DMS114 treated with DMSO at 0.1 percent for 48 hours (cell line): Measurements from ENCODE around the gene NHERF1.

Experiments
- DNase-seq: peaks from one replicate; lab custom pipeline; 2025; ENCODE audit not compliant: unreplicated experiment; lab: John Stamatoyannopoulos, UW

NHERF1 gene

DNA sequence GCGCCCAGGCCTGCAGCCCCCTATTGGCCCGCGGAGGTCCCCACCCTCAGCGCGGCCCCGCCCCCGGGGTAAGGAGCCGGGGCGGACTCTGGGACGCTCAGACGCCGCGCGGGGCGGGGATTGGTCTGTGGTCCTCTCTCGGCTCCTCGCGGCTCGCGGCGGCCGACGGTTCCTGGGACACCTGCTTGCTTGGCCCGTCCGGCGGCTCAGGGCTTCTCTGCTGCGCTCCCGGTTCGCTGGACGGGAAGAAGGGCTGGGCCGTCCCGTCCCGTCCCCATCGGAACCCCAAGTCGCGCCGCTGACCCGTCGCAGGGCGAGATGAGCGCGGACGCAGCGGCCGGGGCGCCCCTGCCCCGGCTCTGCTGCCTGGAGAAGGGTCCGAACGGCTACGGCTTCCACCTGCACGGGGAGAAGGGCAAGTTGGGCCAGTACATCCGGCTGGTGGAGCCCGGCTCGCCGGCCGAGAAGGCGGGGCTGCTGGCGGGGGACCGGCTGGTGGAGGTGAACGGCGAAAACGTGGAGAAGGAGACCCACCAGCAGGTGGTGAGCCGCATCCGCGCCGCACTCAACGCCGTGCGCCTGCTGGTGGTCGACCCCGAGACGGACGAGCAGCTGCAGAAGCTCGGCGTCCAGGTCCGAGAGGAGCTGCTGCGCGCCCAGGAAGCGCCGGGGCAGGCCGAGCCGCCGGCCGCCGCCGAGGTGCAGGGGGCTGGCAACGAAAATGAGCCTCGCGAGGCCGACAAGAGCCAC is at the start of gene NHERF1:
Gene NHERF1, plus strand, starts transcription at position 100 of the 750 bp plus-strand sequence. Its CDS starts 219 bp downstream, at position 319.
- DNase-seq, result peak; percentile 80

GRCh38 chr17:74699236-74699635 is 49.2 kb upstream of the NHERF1 start:
- no peak for DNase-seq

DNA sequence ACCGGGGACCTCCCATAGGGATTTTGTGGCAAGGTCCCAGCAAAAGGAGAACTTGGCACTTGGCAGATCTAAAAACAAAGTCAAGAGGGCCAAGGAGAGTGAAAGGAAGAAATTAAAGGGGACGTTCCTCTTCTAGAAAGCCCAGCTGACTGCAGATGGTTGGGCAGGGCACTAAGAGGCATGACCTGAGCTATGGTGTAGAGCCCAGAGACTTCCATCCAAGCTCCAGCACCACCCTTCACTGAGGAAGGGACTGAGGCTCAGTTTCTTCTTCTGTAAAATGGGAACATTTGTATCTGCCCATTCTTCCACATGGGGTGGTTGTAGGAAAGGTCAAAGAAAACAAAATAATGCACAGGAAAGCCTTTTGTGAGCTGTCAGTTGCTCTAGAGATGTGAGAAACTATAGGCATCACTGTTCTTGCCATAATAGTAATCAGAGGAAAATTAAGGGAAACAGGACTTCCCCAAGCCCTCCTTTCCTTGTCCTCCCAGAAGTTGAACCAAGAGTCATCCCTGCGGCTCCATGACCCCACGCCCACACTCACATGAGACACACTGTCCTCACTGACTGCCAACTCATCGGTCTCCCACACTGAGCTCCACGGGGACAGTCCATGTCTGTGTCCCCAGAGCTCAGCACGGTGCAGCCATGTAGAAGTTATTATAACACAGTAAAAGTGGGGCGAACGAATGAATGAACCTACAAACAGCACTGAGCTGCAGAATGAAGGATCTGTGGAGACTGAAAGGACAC is 46.1 kb upstream of the NHERF1 start:
- no peak for DNase-seq

DNA sequence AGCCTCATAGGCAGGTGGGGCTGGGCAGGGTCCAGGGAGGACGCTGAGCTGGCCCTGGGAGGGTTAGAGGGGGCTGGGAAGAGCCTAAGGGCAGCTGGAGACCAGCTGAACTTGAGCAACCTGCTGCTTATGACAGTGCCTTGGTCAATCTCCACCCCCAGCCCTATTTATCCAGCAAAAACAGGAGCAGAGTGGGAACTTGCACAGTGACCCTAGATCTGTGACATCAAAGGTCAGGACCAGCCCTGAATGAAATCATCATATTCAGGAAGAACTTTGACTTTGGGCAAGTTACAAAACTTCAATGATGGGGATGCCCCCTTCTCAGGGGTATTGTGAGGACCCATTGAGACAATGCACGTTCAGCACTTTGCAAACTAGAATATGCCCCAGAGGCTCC is 45.1 kb upstream of the NHERF1 start:
- no peak for DNase-seq

DNA sequence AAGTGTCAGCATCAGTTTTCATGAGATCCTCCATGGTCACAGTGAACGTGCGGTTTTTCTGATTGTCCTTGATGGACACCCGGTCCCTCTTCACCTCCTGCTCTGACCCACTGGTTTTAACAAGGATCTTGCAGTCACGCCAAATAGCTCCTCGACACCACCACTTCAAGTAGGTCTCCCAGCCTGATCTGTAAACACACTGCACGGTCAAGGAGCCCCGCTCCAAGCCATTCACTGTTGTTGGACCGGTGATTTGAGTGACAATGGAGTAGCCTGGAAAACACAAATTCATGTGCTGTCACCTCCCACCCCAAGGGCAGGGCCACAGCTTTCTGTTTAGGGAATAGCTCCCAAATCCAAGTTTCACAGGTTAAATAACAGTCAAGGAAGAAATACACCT is 43.9 kb upstream of the NHERF1 start:
- no peak for DNase-seq

DNA sequence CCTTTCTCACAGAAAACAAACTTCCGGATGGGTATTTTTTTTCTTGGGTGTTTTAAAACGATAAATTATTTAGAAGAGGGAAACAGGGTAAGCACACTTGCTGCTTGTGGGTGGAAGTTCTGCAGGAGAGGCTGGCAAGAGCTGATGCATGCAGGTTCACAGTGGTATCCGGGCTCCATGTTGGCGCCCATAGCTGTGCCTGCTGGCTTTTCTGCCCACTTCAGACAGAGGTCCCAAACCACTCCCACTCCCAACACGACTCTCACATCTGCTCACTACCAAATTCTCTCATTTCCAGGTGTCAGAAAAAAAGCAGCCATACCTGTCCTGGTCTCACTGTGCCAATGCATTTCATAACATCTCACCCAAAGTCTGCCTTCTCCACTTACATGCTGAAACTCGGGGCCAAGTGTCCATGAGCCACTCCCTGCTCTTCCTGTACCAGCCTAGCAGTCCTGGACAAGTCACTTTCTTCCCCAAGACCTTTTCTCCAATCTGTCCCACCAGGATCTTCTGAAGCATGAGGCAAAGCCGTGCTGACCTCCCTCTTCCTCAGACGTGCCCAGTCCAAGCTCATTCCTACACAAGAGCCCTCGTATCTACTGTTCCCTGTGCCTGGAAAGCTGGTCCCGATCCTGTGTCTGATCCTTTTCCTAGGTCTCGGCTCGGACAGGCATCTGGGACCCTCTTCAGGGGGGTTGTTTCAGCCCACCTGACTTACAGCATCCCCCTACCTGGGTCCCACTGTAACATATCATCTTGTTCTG is 37.2 kb upstream of the NHERF1 start:
- no peak for DNase-seq

DNA sequence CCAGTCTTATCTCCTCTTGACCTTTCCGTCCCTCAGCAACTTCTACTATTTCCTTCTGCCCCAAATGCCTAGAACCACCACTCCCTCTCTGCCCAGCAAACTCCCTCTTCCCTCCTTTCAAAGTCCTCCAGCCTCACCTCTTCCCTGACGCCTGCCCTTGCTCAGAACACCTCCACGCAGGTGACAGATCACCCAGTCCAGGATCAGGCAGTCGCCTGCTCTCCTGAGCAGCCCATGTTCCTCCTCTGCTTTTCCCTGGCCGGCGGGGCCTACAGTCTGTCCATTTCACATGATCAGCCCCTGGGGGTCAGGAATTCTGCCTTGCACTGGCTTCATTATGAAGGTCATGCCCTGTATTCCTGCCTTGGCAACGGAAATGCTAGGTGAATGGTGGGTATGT is 36.1 kb upstream of the NHERF1 start:
- DNase-seq, result no peak

DNA sequence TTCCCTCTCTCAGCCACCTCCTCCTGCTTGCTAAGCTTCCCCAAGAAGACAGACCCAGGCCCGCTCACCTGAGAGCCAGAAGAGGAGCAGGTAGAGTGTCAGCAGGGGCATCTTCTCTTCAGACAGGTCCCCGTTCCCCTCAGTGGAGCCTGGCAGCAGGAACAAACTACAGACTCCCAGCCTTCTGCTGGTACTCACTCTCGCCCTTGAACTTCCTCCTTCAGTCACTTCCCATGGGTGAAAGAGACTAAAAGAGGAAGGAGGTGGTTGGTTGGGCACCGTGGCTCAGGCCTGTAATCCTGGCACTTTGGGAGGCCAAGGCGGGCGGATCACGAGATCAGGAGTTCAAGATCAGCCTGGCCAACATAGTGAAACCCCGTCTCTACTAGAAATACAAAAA is 35.7 kb upstream of the NHERF1 start, which contains the start of gene CD300LF:
Gene CD300LF, minus strand, starts transcription at position 168 of the 400 bp plus-strand sequence. Its CDS starts 57 bp downstream, at position 111.
- no peak for DNase-seq

DNA sequence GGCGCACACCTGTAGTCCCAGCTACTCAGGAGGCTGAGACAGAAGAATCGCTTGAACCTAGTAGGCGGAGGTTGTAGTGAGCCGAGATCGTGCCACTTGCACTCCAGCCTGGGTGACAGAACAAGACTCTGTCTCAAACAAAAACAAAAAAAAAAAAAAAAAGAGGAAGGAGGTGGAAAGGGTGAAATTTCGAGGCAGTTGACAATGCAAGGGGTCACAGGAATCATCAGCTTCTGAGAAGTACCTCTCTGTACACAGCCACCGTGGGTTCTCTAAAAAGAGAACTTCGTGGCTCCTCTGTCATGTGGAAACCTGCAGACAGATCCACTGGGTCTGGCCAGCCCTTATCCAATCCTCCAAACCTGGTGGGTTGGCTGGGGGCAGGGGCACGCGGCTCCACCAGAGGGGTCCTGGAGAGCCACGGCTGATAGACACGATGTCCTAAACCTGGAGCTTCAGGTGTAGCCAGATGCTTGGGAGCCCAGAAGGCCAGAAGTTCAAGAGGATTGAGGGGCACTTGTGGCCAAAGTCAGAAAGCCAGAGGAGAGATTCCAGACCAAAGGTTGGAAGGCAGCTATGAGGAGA is 35.2 kb upstream of the NHERF1 start:
- no peak for DNase-seq

DNA sequence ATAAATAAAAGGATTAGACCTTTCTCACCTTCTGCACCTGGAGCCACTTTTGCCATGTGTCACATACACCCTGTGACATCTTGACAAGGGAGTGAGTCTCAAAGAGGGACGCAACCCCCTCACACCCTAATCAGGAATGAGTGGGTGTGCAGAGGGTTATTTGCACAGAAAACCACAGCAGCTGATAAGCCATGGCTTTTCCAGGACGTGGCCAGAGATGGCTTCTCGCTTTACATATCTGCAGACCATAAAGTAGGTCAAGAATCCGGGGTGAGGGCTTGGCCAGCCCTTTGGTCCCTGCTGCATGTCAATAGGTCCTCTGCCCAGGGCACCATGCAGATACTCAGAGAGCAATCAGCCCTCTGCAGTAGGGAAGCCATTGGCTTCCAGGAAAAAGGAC is 33.3 kb upstream of the NHERF1 start:
- DNase-seq, result no peak

DNA sequence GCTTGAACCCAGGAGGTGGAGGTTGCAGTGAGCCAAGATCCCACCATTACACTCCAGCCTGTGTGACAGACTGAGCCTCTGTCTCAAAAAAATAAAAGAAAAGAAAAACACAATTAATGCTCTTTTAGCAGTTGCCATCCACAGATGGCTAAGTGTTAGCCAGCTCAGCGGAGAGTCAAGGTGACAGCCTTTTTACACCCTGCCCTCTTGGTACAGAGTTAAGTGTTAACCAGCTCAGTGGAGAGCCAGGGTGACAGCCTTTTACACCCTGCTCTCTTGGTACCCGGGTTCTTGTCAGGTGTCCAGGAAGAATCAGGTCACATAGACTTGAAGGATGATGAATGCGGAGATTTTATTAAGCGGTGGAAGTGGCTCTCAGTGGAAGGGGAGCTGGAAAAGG is 27.9 kb upstream of the NHERF1 start:
- no peak for DNase-seq

DNA sequence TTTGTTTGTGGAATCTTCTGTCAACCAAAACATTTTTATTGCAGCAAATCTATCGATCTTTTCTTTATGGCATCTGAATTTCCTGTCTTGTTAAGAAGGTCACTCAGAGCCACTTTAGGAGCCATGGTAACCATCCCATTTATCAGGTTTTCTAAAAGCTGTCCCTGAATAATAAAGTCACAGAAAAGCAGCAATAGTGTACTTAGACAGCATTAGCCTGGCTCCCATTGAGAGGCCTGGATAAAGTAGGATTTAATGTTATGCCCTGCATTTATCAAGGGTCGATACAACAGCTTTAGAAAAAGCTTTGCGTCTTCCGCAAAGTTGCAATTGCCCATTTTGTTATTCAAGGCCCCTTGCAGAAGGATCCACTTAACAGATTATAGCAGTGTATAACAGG is 25.6 kb upstream of the NHERF1 start:
- DNase-seq, result no peak

GRCh38 chr17:74723891-74724290 is 24.5 kb upstream of the NHERF1 start:
- no peak for DNase-seq

- DNase-seq, result no peak
Measured at GRCh38 chr17:74725111-74725510, 23.3 kb upstream of the NHERF1 start.

- no peak for DNase-seq
Measured at GRCh38 chr17:74728033-74728701, 20.3 kb upstream of the NHERF1 start.

- no peak for DNase-seq
Measured at GRCh38 chr17:74728702-74729075, 19.7 kb upstream of the NHERF1 start.

DNA sequence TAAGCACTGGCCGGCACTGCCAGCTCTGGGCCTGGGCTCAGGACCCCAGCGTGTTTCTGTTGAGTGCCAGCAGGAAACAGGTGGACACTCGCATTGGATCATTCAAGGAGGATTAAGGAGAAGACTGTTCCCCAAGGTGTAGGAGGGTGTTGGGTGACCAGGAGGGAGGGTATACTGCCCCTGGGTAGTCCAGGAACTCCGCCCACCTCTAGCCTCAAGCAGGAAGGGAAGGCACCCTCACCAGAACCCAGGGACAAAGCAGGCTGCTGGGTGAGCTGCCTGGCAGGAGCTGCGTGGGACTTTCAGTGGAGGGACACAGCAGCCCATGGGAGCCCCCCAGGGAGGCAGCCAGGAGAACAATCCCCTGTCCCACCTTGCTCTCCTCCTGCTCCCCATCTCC is 19.1 kb upstream of the NHERF1 start:
- DNase-seq, result no peak

DNA sequence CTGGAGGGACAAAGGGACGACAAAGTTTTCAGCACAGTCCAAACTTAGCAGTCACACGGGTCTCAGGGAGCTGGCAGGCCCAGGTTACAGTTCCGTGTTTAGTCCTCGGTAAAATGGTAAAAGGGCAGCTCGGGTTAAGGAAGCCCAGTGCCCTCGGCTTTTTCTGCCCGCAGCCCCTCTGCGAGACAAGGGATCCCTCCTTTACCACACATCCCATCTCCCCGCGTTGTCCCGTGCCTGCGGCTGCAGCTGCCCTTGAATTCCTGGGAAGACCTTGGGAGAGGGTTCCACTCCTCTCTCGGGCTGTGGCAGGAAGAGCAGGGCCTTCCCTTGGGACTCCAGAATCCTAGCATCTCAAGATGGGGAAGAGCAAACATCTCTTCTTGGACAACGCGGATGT is 18.6 kb upstream of the NHERF1 start:
- DNase-seq, result no peak

DNA sequence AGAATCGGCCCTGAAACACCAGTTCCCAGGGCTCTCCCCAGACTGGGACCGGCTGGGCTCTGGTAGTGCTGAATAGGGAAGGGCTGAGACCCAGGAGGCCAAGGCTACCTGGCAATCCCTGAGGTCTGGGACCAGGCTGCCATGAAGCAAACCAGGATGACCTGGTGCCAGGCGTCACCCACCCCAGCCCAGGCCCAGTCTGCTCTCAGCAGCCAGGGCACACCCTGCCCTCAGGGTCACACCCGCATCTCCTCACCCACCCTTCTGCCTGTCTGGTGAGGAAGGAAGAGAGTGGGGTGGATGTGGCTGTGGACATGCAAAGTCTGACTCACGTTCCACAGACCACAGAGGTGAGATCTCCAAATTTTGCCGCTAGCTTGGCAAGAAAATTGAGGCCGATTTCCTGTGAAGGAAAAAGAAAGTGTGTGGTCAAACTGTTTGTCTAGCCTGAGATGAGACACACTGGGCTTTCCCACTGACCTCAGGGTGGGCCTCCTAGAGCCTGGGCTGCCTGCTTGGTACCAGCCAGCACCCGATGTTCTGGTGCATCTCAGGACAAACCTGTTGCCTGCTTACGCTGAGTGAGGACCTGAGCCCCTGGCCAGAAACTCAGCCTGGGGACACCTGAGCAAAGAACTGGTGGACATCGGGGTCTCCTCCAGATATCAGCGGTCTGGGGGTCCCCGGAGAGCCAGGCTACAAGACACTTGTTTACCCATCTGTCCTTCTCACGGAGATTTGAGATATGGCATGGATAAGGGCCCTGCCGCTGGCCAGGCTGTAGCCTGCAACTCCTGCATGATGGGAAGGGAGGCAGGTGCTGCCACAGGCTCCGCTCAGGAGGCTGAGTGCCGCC is 17.7 kb upstream of the NHERF1 start:
- no peak for DNase-seq

- DNase-seq, result no peak
Measured at GRCh38 chr17:74731347-74731605, 17.2 kb upstream of the NHERF1 start.
